HEK293 (cell line): ENCODE data around the gene PITPNC1.
A peak's percentile ranks its signal among the peaks of the same experiment; 100 is the strongest.

Experiments
- CTCF ChIA-PET: fragments of 350-600 bp; formaldehyde crosslinking; extraction: SDS; loops from one replicate; lab custom pipeline; 2021; ENCODE audit warnings: antibody characterized with exemption; lab: Yijun Ruan, JAX
- POLR2A ChIA-PET: fragments of 300-600 bp; formaldehyde crosslinking; extraction: SDS; loops from one replicate; lab custom pipeline; 2020; ENCODE audit warnings: antibody characterized with exemption, inconsistent platforms; lab: Yijun Ruan, JAX
- H3K27ac ChIP-seq: fragments of 200-500 bp; sonication (Bioruptor generic); 2 replicates; pipeline ENCODE4 v1.5.1; 2014; ENCODE audit warnings: low read depth, low read length, control low read depth, inconsistent platforms; ENCODE audit errors: extremely low read depth
- H3K36me3 ChIP-seq, 2 experiments: fragments of 200-500 bp in 1 of 2; sonication (Bioruptor generic) in 1 of 2; 1 replicate in 1 of 2; 2 replicates in 1 of 2; pipeline ENCODE4 v1.5.1; 2014 to 2017; ENCODE audit warnings: inconsistent platforms in 2 of 2, low read length in 2 of 2; ENCODE audit not compliant: control insufficient read depth in 2 of 2, insufficient read depth in 1 of 2
- H3K4me1 ChIP-seq: fragments of 200-500 bp; sonication (Bioruptor generic); 2 replicates; pipeline ENCODE4 v1.5.1; 2014; ENCODE audit warnings: mild to moderate bottlenecking, low read length, inconsistent platforms; ENCODE audit not compliant: control insufficient read depth, insufficient read depth
- H3K4me3 ChIP-seq: 2 replicates; pipeline ENCODE4 v1.5.1; 2011; ENCODE audit warnings: low read depth, mild to moderate bottlenecking, control low read depth, low read length, moderate library complexity
- H3K9me3 ChIP-seq: fragments of 200-500 bp; sonication (Bioruptor generic); 2 replicates; pipeline ENCODE4 v1.5.1; 2014; ENCODE audit warnings: low read depth, low read length, inconsistent platforms; ENCODE audit not compliant: control insufficient read depth, insufficient read depth
- FEZF1 ChIP-seq: fragments of 450-650 bp; formaldehyde crosslinking; IDR thresholded peaks from 2 replicates; pipeline ENCODE4 v1.5.1; 2016; ENCODE audit warnings: missing biosample characterization, missing genetic modification characterization
- GLIS1 ChIP-seq: fragments of 450-650 bp; formaldehyde crosslinking; IDR thresholded peaks from 2 replicates; pipeline ENCODE4 v1.5.1; 2016; ENCODE audit warnings: missing biosample characterization, missing genetic modification characterization
- OSR2 ChIP-seq: fragments of 450-650 bp; formaldehyde crosslinking; IDR thresholded peaks from 2 replicates; pipeline ENCODE4 v1.5.1; 2016; ENCODE audit warnings: missing biosample characterization, missing genetic modification characterization
- SCRT1 ChIP-seq: fragments of 450-650 bp; formaldehyde crosslinking; IDR thresholded peaks from 2 replicates; pipeline ENCODE4 v1.5.1; 2016; ENCODE audit warnings: missing biosample characterization, missing genetic modification characterization, borderline replicate concordance
- SCRT2 ChIP-seq: fragments of 450-650 bp; formaldehyde crosslinking; IDR thresholded peaks from 2 replicates; pipeline ENCODE4 v1.5.1; 2016; ENCODE audit warnings: missing biosample characterization, missing genetic modification characterization
- ZBTB8A ChIP-seq: fragments of 450-650 bp; formaldehyde crosslinking; IDR thresholded peaks from 2 replicates; pipeline ENCODE4 v1.5.1; 2016; ENCODE audit warnings: missing biosample characterization, missing genetic modification characterization
- ZIC2 ChIP-seq: fragments of 450-650 bp; formaldehyde crosslinking; IDR thresholded peaks from 2 replicates; pipeline ENCODE4 v1.5.1; 2016; ENCODE audit warnings: missing biosample characterization, missing genetic modification characterization
- ZNF114 ChIP-seq: fragments of 450-650 bp; formaldehyde crosslinking; IDR thresholded peaks from 2 replicates; pipeline ENCODE4 v1.5.0; 2017; ENCODE audit warnings: missing biosample characterization, missing genetic modification characterization
- ZNF155 ChIP-seq: fragments of 450-650 bp; formaldehyde crosslinking; IDR thresholded peaks from 2 replicates; pipeline ENCODE4 v1.5.1; 2016; ENCODE audit warnings: missing biosample characterization, missing genetic modification characterization
- ZNF341 ChIP-seq: fragments of 450-650 bp; formaldehyde crosslinking; IDR thresholded peaks from 2 replicates; pipeline ENCODE4; 2016; ENCODE audit warnings: low read depth, missing biosample characterization, missing genetic modification characterization
- ZNF510 ChIP-seq: fragments of 450-650 bp; formaldehyde crosslinking; IDR thresholded peaks from 2 replicates; pipeline ENCODE4 v1.5.1; 2018; ENCODE audit warnings: mild to moderate bottlenecking, missing genetic modification characterization, missing biosample characterization; ENCODE audit not compliant: insufficient replicate concordance
- ZNF561 ChIP-seq: fragments of 450-650 bp; IDR thresholded peaks from 2 replicates; pipeline ENCODE4 v1.5.1; 2018; ENCODE audit warnings: missing biosample characterization, missing genetic modification characterization, borderline replicate concordance
- ZNF623 ChIP-seq: fragments of 450-650 bp; formaldehyde crosslinking; IDR thresholded peaks from 2 replicates; pipeline ENCODE4 v1.5.1; 2016; ENCODE audit warnings: missing biosample characterization, missing genetic modification characterization
- ZSCAN4 ChIP-seq: fragments of 450-650 bp; formaldehyde crosslinking; IDR thresholded peaks from 2 replicates; pipeline ENCODE4 v1.5.1; 2017; ENCODE audit warnings: missing biosample characterization, missing genetic modification characterization
- ZXDB ChIP-seq: fragments of 450-650 bp; formaldehyde crosslinking; IDR thresholded peaks from 2 replicates; pipeline ENCODE4 v1.5.1; 2016; ENCODE audit warnings: missing biosample characterization, missing genetic modification characterization
- TF ChIP-seq, protein P1 (sequence below): fragments of 450-650 bp; formaldehyde crosslinking; IDR thresholded peaks from 2 replicates; pipeline ENCODE4 v1.5.1; 2016; ENCODE audit warnings: missing biosample characterization, missing genetic modification characterization
- TF ChIP-seq, protein P2 (sequence below): fragments of 450-650 bp; formaldehyde crosslinking; IDR thresholded peaks from 2 replicates; pipeline ENCODE4 v1.5.1; 2017; ENCODE audit warnings: missing biosample characterization, missing genetic modification characterization
- TF ChIP-seq, protein P3 (sequence below): fragments of 450-650 bp; IDR thresholded peaks from 2 replicates; pipeline ENCODE4 v1.5.1; 2018; ENCODE audit warnings: missing biosample characterization, missing genetic modification characterization
- TF ChIP-seq, protein P4 (sequence below): fragments of 450-650 bp; formaldehyde crosslinking; IDR thresholded peaks from 2 replicates; pipeline ENCODE4 v1.5.1; 2016; ENCODE audit warnings: missing biosample characterization, missing genetic modification characterization

PITPNC1 gene

GRCh38 chr17:67399676-67400075 lies 22.6 kb downstream of the PITPNC1 start:
- no peak overlapping the region for H3K4me3 ChIP-seq
- ChIA-PET POLR2A (no interaction called here), CTCF (no interaction called here)
- H3K27ac ChIP-seq, result no peak overlapping the region
- TF ChIP-seq, protein P1, sequence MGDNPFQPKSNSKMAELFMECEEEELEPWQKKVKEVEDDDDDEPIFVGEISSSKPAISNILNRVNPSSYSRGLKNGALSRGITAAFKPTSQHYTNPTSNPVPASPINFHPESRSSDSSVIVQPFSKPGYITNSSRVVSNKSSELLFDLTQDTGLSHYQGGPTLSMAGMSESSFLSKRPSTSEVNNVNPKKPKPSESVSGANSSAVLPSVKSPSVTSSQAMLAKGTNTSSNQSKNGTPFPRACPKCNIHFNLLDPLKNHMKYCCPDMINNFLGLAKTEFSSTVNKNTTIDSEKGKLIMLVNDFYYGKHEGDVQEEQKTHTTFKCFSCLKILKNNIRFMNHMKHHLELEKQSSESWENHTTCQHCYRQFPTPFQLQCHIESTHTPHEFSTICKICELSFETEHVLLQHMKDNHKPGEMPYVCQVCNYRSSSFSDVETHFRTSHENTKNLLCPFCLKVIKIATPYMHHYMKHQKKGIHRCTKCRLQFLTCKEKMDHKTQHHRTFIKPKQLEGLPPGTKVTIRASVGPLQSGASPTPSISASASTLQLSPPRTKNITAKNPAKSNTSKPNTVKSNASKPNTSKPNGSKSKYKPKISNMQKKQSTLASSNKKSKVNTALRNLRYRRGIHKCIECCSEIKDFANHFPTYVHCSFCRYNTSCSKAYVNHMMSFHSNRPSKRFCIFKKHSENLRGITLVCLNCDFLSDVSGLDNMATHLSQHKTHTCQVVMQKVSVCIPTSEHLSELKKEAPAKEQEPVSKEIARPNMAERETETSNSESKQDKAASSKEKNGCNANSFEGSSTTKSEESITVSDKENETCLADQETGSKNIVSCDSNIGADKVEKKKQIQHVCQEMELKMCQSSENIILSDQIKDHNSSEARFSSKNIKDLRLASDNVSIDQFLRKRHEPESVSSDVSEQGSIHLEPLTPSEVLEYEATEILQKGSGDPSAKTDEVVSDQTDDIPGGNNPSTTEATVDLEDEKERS, result no peak
- no peak for TF ChIP-seq ZNF623 (tag by site-specific recombination)
- H3K9me3 ChIP-seq, result no peaks in the 10 kb centered on the region
- peaks cover 3% of the 10 kb centered on the region; the same call in 1 of the 2 replicates for H3K4me1 ChIP-seq
- H3K36me3 ChIP-seq, result no peaks in the 10 kb centered on the region; a peak in 1 of 3 replicates

- H3K27ac ChIP-seq, result no peak overlapping the region
- ChIA-PET POLR2A (no interaction called here), CTCF (interaction anchor here (0.6 to 1.1 kb wide), 3 partner anchors 22 to 290 kb away, joined by 3 to 6 read pairs (median 3); no protein-coding TSS in a partner anchor)
- TF ChIP-seq ZNF155 (tag by site-specific recombination) (no peak), SCRT2 (tag by site-specific recombination) (peak; percentile 93), ZNF561 (0 out of 2 replicates have a peak, but pooled peaks have one; percentile 25), SCRT1 (tag by site-specific recombination) (peak; percentile 72; the same call in 1 of the 2 replicates), ZBTB8A (tag by site-specific recombination) (peak; percentile 43; the same call in 1 of the 2 replicates), ZXDB (tag by site-specific recombination) (peak; percentile 33; the same call in 1 of the 2 replicates), OSR2 (tag by site-specific recombination) (peak; percentile 62), ZNF510 (tag by site-specific recombination) (no peak), ZSCAN4 (tag by site-specific recombination) (no peak), ZIC2 (tag by site-specific recombination) (0 out of 2 replicates have a peak, but pooled peaks have one; percentile 23), FEZF1 (tag by site-specific recombination) (peak; percentile 58), ZNF114 (tag by site-specific recombination) (no peak), GLIS1 (0 out of 2 replicates have a peak, but pooled peaks have one; percentile 8), ZNF341 (peak; percentile 54)
- TF ChIP-seq, protein P2, sequence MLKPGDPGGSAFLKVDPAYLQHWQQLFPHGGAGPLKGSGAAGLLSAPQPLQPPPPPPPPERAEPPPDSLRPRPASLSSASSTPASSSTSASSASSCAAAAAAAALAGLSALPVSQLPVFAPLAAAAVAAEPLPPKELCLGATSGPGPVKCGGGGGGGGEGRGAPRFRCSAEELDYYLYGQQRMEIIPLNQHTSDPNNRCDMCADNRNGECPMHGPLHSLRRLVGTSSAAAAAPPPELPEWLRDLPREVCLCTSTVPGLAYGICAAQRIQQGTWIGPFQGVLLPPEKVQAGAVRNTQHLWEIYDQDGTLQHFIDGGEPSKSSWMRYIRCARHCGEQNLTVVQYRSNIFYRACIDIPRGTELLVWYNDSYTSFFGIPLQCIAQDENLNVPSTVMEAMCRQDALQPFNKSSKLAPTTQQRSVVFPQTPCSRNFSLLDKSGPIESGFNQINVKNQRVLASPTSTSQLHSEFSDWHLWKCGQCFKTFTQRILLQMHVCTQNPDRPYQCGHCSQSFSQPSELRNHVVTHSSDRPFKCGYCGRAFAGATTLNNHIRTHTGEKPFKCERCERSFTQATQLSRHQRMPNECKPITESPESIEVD (tag by site-specific recombination), result peak; percentile 72
- TF ChIP-seq, protein P3, sequence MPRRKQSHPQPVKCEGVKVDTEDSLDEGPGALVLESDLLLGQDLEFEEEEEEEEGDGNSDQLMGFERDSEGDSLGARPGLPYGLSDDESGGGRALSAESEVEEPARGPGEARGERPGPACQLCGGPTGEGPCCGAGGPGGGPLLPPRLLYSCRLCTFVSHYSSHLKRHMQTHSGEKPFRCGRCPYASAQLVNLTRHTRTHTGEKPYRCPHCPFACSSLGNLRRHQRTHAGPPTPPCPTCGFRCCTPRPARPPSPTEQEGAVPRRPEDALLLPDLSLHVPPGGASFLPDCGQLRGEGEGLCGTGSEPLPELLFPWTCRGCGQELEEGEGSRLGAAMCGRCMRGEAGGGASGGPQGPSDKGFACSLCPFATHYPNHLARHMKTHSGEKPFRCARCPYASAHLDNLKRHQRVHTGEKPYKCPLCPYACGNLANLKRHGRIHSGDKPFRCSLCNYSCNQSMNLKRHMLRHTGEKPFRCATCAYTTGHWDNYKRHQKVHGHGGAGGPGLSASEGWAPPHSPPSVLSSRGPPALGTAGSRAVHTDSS (tag by site-specific recombination), result no peak
- TF ChIP-seq, protein P4, sequence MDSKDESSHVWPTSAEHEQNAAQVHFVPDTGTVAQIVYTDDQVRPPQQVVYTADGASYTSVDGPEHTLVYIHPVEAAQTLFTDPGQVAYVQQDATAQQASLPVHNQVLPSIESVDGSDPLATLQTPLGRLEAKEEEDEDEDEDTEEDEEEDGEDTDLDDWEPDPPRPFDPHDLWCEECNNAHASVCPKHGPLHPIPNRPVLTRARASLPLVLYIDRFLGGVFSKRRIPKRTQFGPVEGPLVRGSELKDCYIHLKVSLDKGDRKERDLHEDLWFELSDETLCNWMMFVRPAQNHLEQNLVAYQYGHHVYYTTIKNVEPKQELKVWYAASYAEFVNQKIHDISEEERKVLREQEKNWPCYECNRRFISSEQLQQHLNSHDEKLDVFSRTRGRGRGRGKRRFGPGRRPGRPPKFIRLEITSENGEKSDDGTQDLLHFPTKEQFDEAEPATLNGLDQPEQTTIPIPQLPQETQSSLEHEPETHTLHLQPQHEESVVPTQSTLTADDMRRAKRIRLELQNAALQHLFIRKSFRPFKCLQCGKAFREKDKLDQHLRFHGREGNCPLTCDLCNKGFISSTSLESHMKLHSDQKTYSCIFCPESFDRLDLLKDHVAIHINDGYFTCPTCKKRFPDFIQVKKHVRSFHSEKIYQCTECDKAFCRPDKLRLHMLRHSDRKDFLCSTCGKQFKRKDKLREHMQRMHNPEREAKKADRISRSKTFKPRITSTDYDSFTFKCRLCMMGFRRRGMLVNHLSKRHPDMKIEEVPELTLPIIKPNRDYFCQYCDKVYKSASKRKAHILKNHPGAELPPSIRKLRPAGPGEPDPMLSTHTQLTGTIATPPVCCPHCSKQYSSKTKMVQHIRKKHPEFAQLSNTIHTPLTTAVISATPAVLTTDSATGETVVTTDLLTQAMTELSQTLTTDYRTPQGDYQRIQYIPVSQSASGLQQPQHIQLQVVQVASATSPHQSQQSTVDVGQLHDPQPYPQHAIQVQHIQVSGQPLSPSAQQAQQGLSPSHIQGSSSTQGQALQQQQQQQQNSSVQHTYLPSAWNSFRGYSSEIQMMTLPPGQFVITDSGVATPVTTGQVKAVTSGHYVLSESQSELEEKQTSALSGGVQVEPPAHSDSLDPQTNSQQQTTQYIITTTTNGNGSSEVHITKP (tag by site-specific recombination), result peak; percentile 72
- H3K9me3 ChIP-seq, result no peaks in the 10 kb centered on the region
- H3K4me1 ChIP-seq, result peaks cover 3% of the 10 kb centered on the region; the same call in 1 of the 2 replicates
- no peaks in the 10 kb centered on the region for H3K36me3 ChIP-seq
- H3K4me3 ChIP-seq, result no peak overlapping the region
These were observed 23.1 kb downstream of the PITPNC1 start for GRCh38 chr17:67400193-67400592.
